BE2C (cell line): ENCODE data around the gene MED10.
"Not testable (repeated sequence)": the region's sequence is repeated elsewhere in the genome, so short reads cannot be mapped to it uniquely, and the experiment has no call there.

Source experiments
- DNase-seq: peaks from one replicate; pipeline ENCODE4 v3.0.0-alpha.2; 2020
- H3K27me3 ChIP-seq: fragments of 250-450 bp; sonication (Bioruptor Pico); 2 replicates; pipeline ENCODE4 v1.5.1; 2020; ENCODE audit warnings: mild to moderate bottlenecking
- H3K36me3 ChIP-seq: fragments of 250-450 bp; sonication (Bioruptor Pico); 2 replicates; pipeline ENCODE4 v1.5.1; 2020; ENCODE audit warnings: mild to moderate bottlenecking
- H3K4me1 ChIP-seq: fragments of 250-450 bp; sonication (Bioruptor Pico); 2 replicates; pipeline ENCODE4 v1.5.1; 2020
- H3K4me3 ChIP-seq: 2 replicates; pipeline ENCODE4 v1.5.1; 2011; ENCODE audit warnings: low read depth, low read length
- H3K9me3 ChIP-seq: fragments of 250-450 bp; sonication (Bioruptor Pico); 2 replicates; pipeline ENCODE4 v1.5.1; 2020
- TF ChIP-seq, protein P1 (sequence below): IDR thresholded peaks from 2 replicates; pipeline ENCODE4 v1.5.1; 2012; ENCODE audit warnings: mild to moderate bottlenecking, low read depth, low read length

MED10 gene

DNA sequence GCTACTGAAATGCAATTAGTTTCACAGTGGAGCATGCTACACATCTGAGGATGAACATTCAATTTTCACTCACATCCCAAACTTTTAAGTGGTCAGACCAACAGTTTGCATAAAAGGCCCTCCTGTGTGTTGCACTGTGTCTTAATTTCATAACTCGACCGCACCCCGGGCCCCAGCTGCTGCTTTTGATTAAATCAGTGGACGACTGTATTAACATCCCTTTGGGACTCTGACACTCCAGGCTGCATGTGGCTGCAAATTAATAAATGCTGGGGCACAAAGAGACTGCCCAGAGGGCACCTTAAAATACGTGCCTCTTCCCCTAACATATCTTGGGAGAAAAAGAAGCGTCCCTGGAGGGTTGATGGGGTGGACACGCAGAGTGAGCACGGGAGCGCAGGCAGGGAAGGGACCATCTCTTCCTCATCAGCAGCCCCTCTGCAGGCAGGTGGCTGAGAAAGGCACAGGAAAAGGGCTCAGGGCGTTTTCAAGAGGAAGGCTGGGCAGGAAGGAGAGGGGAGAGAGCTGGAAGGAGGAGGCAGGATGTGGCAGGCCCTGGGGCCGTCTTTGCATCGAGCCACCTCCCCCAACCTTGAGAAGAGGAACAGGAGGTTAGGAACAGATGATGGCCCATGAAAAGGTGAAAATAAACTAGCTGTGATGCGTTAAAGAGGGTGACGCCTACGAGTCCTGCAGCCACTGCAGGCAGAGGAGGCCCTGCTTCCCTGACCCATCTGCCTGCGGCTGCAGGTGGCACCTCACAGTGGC, 18.6 kb downstream of the MED10 start:
- H3K27me3 ChIP-seq, result no peaks in the 10 kb centered on the region
- H3K4me3 ChIP-seq, result peak overlapping the region; percentile 28
- H3K4me1 ChIP-seq, result peaks cover 8% of the 10 kb centered on the region
- DNase-seq, result peak; percentile 30
- no peaks in the 10 kb centered on the region for H3K36me3 ChIP-seq
- TF ChIP-seq, protein P1, sequence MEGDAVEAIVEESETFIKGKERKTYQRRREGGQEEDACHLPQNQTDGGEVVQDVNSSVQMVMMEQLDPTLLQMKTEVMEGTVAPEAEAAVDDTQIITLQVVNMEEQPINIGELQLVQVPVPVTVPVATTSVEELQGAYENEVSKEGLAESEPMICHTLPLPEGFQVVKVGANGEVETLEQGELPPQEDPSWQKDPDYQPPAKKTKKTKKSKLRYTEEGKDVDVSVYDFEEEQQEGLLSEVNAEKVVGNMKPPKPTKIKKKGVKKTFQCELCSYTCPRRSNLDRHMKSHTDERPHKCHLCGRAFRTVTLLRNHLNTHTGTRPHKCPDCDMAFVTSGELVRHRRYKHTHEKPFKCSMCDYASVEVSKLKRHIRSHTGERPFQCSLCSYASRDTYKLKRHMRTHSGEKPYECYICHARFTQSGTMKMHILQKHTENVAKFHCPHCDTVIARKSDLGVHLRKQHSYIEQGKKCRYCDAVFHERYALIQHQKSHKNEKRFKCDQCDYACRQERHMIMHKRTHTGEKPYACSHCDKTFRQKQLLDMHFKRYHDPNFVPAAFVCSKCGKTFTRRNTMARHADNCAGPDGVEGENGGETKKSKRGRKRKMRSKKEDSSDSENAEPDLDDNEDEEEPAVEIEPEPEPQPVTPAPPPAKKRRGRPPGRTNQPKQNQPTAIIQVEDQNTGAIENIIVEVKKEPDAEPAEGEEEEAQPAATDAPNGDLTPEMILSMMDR, result no peak
- no peaks in the 10 kb centered on the region for H3K9me3 ChIP-seq

DNA sequence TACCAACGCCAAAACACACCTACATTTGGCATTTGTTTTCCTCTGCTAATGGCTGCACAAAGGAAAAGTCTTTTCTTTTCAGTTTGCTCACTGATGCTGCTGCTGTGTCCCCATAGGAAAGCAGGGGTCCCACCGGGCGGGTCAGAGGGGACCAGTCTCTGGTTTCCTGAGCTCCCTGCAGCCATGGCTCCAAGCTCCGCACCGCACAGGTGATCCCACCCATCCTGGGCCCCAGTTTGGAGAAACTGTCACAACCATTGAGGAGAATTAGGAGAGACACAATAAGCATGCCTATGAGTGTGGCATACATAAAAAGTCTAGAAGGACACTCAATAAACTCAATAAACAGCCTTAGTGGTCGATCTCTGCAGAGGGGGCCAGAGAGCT, 19.9 kb downstream of the MED10 start:
- DNase-seq, result no peak
- Histone ChIP-seq H3K36me3 (no peaks in the 10 kb centered on the region), H3K4me3 (no peak overlapping the region), H3K4me1 (peaks cover 8% of the 10 kb centered on the region), H3K9me3 (no peaks in the 10 kb centered on the region; the same call in 1 of the 2 replicates), H3K27me3 (no peaks in the 10 kb centered on the region)
- TF ChIP-seq, protein P1, result no peak

DNA sequence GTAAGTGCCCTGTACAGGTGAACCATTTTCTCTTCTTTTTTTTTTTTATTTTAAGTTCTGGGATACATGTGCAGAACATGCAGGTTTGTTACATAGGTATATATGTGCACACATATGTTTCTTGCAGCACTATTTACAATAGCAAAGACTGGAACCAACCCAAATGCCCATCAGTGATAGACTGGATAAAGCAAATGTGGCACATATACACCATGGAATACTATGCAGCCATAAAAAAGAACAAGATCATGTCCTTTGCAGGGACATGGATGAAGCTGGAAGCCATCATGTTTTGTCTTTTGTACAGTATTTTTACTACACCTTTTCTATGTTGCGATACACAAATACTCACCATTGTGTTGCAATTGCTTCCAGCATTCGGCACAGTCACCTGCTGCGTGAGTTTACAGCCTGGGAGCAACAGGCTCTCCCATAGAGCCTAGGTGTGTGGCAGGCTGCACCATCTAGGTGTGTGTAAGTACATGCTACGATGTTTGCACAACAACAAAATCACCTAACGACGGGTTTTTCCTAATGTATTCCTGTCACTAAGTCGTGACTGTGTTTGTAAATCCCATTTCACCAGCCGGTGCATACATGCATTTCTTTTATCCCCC, 20.4 kb downstream of the MED10 start:
- not testable (repeated sequence) for H3K4me3 ChIP-seq, H3K9me3 ChIP-seq, H3K36me3 ChIP-seq, H3K4me1 ChIP-seq, H3K27me3 ChIP-seq, DNase-seq

DNA sequence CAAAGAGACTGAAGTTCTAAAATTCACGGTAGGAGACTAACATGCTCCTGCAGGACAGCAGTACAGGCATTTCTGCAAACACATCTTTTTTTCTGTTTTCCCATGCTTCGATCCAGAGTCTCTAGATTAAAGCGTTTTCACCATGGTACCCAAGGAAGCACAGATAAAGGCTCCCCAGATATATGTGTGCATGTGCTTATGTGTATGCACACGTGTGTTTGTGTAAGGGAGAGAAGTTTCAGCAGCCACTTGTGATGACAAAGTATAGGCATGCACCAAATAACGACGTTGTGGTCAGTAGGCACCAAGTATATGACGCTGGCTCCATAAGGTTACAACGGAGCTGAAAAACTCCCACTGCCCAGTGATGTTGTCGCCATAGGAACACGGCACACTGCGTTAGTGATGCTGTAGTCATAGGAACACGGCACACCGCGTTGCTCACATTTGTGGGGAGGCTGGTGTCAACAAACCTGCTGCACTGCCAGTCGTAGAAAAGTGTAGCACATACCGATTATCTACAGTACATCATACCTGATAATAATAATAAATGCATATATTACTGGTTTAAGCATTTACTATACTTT, 21.7 kb downstream of the MED10 start:
- Histone ChIP-seq H3K4me3 (no peak overlapping the region), H3K9me3 (no peaks in the 10 kb centered on the region; the same call in 1 of the 2 replicates), H3K27me3 (no peaks in the 10 kb centered on the region), H3K36me3 (no peaks in the 10 kb centered on the region), H3K4me1 (peaks cover 8% of the 10 kb centered on the region)
- DNase-seq, result no peak
- TF ChIP-seq, protein P1, result no peak

DNA sequence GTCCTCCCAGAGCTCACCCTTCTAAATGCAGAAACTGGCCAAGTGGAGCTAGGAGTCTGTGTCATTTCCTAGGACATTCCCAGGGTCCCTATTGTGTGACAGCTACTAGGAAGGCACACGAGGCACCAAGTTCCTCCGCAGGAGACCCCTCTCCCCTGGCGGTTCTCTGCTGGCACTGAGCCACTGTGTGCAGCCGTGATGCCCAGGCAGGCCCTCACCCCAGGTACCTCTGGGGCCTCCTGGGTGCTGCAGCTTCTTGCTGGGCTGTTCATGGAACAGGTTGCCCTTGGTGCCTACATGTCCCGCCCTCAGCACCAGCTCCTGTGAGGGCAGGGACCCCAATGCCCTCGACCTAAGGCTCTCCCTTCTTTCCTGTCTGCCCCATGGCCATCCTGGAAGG, 23.1 kb downstream of the MED10 start:
- Histone ChIP-seq H3K4me1 (peaks cover 8% of the 10 kb centered on the region), H3K9me3 (no peaks in the 10 kb centered on the region; the same call in 1 of the 2 replicates), H3K27me3 (no peaks in the 10 kb centered on the region), H3K36me3 (no peaks in the 10 kb centered on the region), H3K4me3 (no peak overlapping the region)
- TF ChIP-seq, protein P1, result no peak
- DNase-seq, result no peak

DNA sequence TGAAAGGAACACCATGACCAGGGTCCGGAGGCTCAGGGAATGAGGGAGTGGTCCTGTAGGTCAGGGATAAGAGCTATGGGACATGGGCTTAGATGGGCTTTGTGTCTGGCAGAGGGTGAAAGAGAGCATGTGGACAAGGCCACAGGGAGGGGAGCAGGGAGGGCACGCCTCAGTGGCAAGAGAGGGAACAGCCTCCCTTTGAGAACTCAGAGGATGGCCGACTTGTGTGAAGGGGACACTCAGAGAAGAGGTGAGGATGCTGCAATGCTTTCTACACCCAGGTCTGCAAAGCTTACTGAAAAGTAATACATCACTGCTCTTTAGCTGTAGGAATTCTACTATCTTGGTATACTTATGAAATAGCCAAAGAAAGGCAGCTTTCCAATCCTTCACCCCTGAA, 23.5 kb downstream of the MED10 start:
- Histone ChIP-seq H3K4me1 (peaks cover 8% of the 10 kb centered on the region), H3K4me3 (no peak overlapping the region), H3K27me3 (no peaks in the 10 kb centered on the region), H3K9me3 (no peaks in the 10 kb centered on the region; the same call in 1 of the 2 replicates), H3K36me3 (no peaks in the 10 kb centered on the region)
- TF ChIP-seq, protein P1, result no peak
- DNase-seq, result no peak
